ENCODE data around the gene TOMM20.

DNA sequence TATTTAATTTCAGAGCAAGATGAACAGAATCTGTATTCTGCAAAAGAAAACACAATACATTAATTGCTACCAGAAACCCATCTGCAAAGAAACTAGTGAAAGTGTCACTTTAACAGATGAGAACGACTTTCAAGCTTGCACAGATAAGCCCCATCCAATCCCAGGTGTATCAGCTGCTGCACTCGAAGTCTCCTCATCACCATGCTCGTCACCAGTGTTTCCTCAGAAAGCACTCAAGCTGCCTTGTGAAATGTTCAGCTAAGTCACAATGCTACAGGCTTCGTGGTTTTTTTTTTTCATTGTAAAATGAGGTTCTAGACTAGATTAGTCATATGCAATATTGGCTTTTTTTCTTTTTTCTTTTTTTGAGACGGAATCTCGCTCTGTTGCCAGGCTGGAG is 3.3 kb upstream of the TOMM20 start:
- TF ChIP-seq EZH2phosphoT487 (IDR thresholded peaks at IDR 0.05; ENCODE audit: insufficient read depth, low read depth) (no peak), EZH2 (IDR thresholded peaks at IDR 0.05; ENCODE audit: insufficient read depth, poor library complexity, severe bottlenecking) (no peak)
